Subcutaneous abdominal adipose tissue (tissue), 5 donors: ENCODE measurements around the gene SPRR3.

Source experiments
- H3K27ac ChIP-seq: one replicate; pipeline ENCODE4 v1.7.0; 2013; ENCODE audit warnings: low read depth, mild to moderate bottlenecking, inconsistent platforms, low read length, moderate library complexity
- H3K27me3 ChIP-seq, 5 donors: one replicate each; pipeline ENCODE4 v1.7.0; 2013; ENCODE audit warnings: low read length in 5 of 5, inconsistent platforms in 1 of 5; ENCODE audit not compliant: control insufficient read depth in 5 of 5, insufficient read depth in 4 of 5
- H3K36me3 ChIP-seq, 5 donors: one replicate each; pipeline ENCODE4 v1.7.0; 2013; ENCODE audit warnings: low read length in 5 of 5; ENCODE audit not compliant: control insufficient read depth in 5 of 5, insufficient read depth in 5 of 5
- H3K4me1 ChIP-seq, 5 donors: one replicate each; pipeline ENCODE4 v1.7.0; 2013; ENCODE audit warnings: low read length in 5 of 5, mild to moderate bottlenecking in 3 of 5, moderate library complexity in 1 of 5; ENCODE audit not compliant: control insufficient read depth in 5 of 5, insufficient read depth in 5 of 5
- H3K4me3 ChIP-seq, 5 donors: one replicate each; pipeline ENCODE4 v1.7.0; 2013; ENCODE audit warnings: low read length in 5 of 5, low read depth in 1 of 5
- H3K9ac ChIP-seq, 5 donors: one replicate each; pipeline ENCODE4 v1.7.0; 2013; ENCODE audit warnings: low read length in 5 of 5, mild to moderate bottlenecking in 4 of 5, moderate library complexity in 3 of 5
- H3K9me3 ChIP-seq, 5 donors: one replicate each; pipeline ENCODE4 v1.7.0; 2013; ENCODE audit warnings: low read length in 5 of 5; ENCODE audit not compliant: control insufficient read depth in 5 of 5
- donor health status: healthy.
- donor health status: healthy.
- donor health status: healthy.
- donor health status: healthy.
- donor health status: healthy.

The SPRR3 gene

DNA sequence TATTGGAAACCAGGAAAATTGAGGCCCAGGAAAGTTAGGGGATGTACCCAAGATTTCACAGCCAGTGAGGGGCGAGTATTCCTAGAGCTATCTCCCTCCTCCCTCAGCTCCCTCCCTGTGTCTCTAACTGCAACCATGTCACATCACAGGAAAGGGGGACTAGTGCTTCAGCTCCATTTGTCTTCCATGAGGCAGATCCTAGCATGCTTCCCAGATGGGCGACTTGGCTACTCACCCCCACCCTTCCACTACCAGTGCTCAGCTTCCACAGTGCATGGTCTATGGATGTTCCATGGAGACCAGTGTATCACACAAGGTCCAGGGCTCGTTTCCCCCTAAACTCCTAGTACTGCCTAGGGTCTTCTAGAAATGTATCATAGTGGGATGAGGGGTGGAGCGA, 35.7 kb upstream of the SPRR3 start:
- no peaks in the 10 kb centered on the region for H3K4me1 ChIP-seq
- no peak overlapping the region for H3K4me3 ChIP-seq
- H3K9ac ChIP-seq: no peak overlapping the region
- H3K27ac ChIP-seq: no peak overlapping the region
- peaks cover 0 to 3% (median 0%) of the 10 kb centered on the region in 5 donors for H3K27me3 ChIP-seq
- no peaks in the 10 kb centered on the region for H3K9me3 ChIP-seq
- no peaks in the 10 kb centered on the region for H3K36me3 ChIP-seq

DNA sequence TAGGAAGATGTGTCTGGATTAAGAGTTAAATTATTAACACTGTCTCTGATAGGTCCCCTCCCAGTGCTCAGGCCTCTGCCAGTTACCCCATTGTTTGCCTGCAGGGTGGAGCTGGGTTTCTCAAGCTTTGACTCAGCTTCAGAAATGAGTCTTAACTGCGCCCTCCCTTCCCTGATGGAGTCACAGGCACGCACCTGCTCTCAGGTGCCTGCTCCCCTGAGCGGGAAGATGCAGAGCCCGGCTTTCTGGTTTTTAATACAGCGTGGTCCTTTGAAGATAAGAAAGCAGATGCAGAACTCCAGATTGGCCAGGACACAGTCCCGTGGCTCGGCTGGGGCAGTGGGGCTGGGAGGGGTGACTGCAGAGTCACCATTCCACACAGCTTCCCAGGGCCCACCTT, 34.3 kb upstream of the SPRR3 start:
- Histone ChIP-seq H3K9me3 (no peaks in the 10 kb centered on the region), H3K4me1 (no peaks in the 10 kb centered on the region), H3K4me3 (no peak overlapping the region), H3K9ac (no peak overlapping the region), H3K27me3 (peaks cover 0 to 3% (median 0%) of the 10 kb centered on the region in 5 donors), H3K27ac (no peak overlapping the region), H3K36me3 (no peaks in the 10 kb centered on the region)

DNA sequence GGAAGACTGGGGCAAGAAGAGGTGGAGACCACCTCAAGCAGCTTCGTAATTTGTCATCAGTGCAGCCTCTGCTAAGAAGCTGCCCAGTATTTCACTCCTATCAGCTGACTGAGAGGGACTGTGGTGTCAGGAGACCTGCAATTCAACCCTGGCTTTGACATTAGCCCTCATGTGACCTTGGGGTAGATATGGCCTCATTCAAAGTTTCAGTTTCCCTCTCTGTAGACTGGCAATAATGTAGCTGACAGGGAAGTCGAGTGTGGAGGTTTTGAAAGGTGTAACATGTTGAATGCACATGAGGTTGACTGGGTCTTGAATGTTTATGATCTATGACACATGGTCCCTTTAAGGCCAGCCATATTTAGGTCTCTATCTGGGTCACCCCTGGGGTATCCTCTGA, 33.3 kb upstream of the SPRR3 start:
- H3K36me3 ChIP-seq: no peaks in the 10 kb centered on the region
- peaks cover 0 to 3% (median 0%) of the 10 kb centered on the region in 5 donors for H3K27me3 ChIP-seq
- H3K9ac ChIP-seq: no peak overlapping the region
- no peak overlapping the region for H3K27ac ChIP-seq
- H3K9me3 ChIP-seq: no peaks in the 10 kb centered on the region
- no peaks in the 10 kb centered on the region for H3K4me1 ChIP-seq
- H3K4me3 ChIP-seq: no peak overlapping the region

DNA sequence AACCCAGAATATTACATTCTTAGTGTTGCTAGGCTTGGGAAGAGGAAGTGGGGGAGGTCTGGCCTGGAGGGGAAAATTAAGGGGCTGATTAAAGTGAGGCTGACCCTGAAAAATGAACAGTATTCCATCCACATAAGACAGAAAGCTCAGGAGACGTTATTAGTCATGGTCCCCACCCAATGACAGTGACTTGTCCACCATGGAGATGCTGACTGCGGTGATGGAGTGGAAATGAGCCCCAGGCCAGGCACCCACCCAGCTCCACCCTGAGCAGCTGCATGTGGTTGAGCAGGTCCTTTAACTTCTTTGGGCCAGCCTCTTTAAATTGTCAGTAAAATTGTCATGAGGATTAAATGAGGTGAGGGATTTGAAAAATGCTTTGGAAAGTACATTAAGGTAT, 32.5 kb upstream of the SPRR3 start:
- Histone ChIP-seq H3K9me3 (no peaks in the 10 kb centered on the region), H3K27me3 (peaks cover 0 to 3% (median 0%) of the 10 kb centered on the region in 5 donors), H3K36me3 (no peaks in the 10 kb centered on the region), H3K4me3 (no peak overlapping the region), H3K27ac (no peak overlapping the region), H3K9ac (no peak overlapping the region), H3K4me1 (no peaks in the 10 kb centered on the region)

DNA sequence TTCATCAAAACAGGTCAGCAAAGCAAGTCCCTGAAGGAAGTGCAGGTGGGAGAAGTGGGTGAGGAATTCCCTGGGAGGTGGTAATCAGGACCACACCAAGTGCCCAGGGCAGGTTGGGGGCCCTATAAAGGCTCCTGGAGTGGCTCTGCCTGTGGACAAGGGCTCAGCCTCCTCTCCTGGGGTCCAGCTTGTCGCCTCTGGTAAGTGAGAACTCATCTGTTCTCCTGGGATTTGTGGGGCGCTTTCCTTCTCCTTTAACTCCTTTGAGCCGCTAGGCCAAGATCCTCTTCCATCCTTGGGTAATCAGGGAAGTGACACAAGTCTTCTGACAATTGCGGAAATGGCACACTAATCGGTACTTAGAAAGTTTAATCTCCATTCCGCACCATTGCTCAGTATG, 31.1 kb upstream of the SPRR3 start, which contains the start of gene SPRR4:
Gene SPRR4 (plus strand): TSS at position 154 of the 400 bp plus-strand sequence. CDS start 1,243 bp downstream, outside the sequence.
- Histone ChIP-seq H3K27me3 (peaks cover 0 to 3% (median 0%) of the 10 kb centered on the region in 5 donors), H3K4me3 (no peak within 1 kb of the TSS), H3K36me3 (no peaks in the 10 kb centered on the region), H3K27ac (no peak within 1 kb of the TSS), H3K4me1 (no peaks in the 10 kb centered on the region), H3K9me3 (no peaks in the 10 kb centered on the region), H3K9ac (no peak within 1 kb of the TSS)

DNA sequence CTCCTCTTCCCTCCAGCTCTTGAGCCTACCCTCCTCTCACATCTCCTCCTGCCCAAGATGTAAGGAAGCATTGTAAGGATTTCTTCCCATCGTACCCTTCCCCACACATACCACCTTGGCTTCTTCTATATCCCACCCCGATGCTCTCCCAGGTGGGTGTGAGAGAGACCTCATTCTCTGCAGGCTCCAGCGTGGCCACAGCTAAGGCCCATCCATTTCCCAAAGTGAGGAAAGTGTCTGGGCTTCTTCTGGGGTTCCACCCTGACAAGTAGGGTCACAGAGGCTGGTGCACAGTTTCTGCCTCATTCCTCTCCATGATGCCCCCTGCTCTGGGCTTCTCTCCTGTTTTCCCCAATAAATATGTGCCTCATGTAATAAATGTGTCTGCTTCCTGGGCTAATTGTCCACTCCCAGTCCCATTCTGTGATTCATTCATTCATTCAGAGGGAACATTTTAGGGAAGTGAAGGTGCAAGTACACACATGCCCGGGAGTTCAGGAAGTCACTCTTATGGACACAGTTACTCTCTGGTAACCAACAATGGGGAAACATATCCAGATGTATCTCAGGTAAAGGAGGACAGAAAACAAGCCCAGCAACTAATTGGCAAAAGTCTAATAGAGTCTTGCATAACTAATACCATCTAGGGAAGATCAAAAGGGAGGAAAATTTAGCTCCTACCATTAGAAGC, 29.2 kb upstream of the SPRR3 start:
- Histone ChIP-seq H3K27ac (no peak overlapping the region), H3K4me1 (no peaks in the 10 kb centered on the region)

DNA sequence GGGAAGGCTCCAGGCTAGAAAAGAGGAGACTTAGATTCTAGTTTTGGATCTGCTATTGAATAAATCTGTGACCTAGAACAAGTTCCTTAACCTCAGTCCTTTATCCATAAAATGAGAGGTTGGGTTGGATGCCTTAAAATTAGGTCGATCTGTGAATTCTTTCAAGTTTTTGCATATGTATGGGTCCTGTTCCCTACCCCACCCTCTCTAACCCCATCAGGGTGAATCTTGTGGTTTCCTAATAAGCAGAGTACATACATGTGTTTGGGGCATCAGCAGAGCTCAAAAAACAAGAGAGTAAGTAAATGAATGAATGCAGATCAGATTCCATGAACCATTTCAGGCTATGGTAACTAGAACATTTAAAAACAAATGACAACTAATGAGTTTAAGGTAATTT, 24.9 kb upstream of the SPRR3 start:
- no peak overlapping the region for H3K27ac ChIP-seq
- peaks cover 0 to 4% (median 0%) of the 10 kb centered on the region in 5 donors for H3K27me3 ChIP-seq
- no peaks in the 10 kb centered on the region for H3K36me3 ChIP-seq
- H3K4me1 ChIP-seq: no peaks in the 10 kb centered on the region
- no peak overlapping the region for H3K9ac ChIP-seq
- no peak overlapping the region for H3K4me3 ChIP-seq
- H3K9me3 ChIP-seq: no peaks in the 10 kb centered on the region

More for the DNA sequence above, 29.2 kb upstream of the SPRR3 start:
- H3K9ac ChIP-seq: no peak overlapping the region
- no peaks in the 10 kb centered on the region for H3K9me3 ChIP-seq
- H3K27me3 ChIP-seq: peaks cover 0 to 2% (median 0%) of the 10 kb centered on the region in 5 donors
- no peaks in the 10 kb centered on the region for H3K36me3 ChIP-seq
- no peak overlapping the region for H3K4me3 ChIP-seq

DNA sequence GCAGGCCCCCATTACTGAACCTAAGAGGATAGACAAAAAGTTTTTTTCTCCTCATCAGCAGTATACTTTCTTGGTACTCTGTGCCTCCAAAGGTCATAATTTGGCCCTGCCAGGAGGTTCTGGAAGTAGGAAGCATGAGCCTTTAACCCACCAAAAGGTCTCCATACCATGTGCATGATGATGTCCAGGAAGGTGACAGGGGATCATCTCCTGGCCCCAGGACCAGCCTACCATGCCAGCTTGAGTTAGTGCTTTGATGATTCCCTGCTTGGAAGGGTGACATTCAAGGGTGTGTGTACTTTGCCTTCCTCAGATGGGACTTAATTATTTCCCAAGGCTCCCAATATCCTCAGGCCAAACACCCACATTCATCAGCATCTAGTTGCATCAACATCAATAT, 23.9 kb upstream of the SPRR3 start:
- H3K9ac ChIP-seq: no peak overlapping the region
- H3K4me1 ChIP-seq: no peaks in the 10 kb centered on the region
- peaks cover 0 to 4% (median 0%) of the 10 kb centered on the region in 5 donors for H3K27me3 ChIP-seq
- H3K4me3 ChIP-seq: no peak overlapping the region
- H3K36me3 ChIP-seq: no peaks in the 10 kb centered on the region
- no peak overlapping the region for H3K27ac ChIP-seq
- H3K9me3 ChIP-seq: no peaks in the 10 kb centered on the region

DNA sequence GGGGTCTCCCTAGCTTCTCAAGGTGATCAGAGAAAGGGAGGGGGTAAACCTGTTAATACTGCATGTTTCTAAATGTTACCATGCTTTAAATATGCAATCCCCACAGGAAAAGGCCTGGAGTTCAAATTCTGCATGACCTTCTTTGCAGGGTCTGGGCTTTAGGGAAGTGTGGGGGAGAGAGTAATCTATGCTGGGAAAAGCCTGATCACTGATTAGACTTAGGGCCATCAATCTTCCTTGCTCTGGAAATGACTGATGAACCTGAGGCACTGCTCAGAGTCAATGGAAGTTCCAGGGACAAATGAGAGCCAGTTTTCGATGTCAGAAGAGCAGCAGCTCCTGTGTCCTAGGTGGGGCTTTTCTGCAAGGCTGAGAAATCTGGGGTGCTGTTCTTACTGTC, 20.9 kb upstream of the SPRR3 start:
- H3K9ac ChIP-seq: no peak overlapping the region
- peaks cover 0 to 17% (median 2%) of the 10 kb centered on the region in 5 donors for H3K27me3 ChIP-seq
- no peaks in the 10 kb centered on the region for H3K9me3 ChIP-seq
- H3K4me1 ChIP-seq: no peaks in the 10 kb centered on the region
- no peaks in the 10 kb centered on the region for H3K36me3 ChIP-seq
- H3K27ac ChIP-seq: no peak overlapping the region
- no peak overlapping the region for H3K4me3 ChIP-seq

DNA sequence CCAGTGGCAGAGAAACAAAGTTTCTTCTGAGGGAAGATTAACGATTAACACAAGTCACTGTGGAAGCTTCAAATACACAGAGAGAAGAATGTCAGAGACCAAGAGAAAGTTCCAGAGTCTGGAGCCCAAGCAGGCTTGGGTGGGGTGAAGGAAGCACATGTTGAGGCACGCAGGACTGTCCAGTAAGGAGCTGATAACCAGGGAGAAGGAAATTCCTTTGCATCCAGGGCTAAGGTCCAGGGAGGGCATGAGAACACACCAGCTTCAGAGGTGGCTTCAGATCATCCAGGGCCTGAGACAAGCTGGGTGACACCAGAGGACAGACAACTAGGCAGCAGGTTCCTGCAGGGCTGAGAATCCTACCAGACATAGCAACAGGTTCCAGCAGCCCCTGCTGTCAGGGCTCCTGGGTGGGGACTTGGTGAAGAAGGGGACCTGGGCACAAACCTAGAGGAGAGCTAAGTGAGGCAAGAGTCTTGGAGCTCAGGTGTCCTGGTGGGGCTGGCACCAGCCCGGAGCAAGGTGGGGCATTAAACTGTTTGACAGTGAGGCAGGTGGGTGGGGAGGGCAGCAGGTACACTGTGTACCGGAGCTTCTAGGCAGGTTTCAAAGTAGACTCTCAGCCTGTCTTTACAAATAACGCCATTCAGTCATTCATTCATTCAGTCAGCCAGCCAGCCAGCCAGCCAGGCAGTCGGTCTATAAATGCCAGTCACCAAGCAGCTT, 20.2 kb upstream of the SPRR3 start:
- Histone ChIP-seq H3K36me3 (no peaks in the 10 kb centered on the region), H3K9ac (no peak overlapping the region), H3K4me3 (no peak overlapping the region), H3K9me3 (no peaks in the 10 kb centered on the region), H3K4me1 (no peaks in the 10 kb centered on the region), H3K27me3 (peaks cover 0 to 18% (median 2%) of the 10 kb centered on the region in 5 donors), H3K27ac (no peak overlapping the region)
